Hepatic stellate cell (primary cell): ENCODE data around the gene FIS1.
A peak's percentile ranks its signal among the peaks of the same experiment; 100 is the strongest.
"Not testable (repeated sequence)": the region's sequence is repeated elsewhere in the genome, so short reads cannot be mapped to it uniquely, and the experiment has no call there.

Source experiments
- DNase-seq: peaks from one replicate; pipeline ENCODE4 v3.0.0; 2011; ENCODE audit warnings: low spot score

Gene FIS1

DNA sequence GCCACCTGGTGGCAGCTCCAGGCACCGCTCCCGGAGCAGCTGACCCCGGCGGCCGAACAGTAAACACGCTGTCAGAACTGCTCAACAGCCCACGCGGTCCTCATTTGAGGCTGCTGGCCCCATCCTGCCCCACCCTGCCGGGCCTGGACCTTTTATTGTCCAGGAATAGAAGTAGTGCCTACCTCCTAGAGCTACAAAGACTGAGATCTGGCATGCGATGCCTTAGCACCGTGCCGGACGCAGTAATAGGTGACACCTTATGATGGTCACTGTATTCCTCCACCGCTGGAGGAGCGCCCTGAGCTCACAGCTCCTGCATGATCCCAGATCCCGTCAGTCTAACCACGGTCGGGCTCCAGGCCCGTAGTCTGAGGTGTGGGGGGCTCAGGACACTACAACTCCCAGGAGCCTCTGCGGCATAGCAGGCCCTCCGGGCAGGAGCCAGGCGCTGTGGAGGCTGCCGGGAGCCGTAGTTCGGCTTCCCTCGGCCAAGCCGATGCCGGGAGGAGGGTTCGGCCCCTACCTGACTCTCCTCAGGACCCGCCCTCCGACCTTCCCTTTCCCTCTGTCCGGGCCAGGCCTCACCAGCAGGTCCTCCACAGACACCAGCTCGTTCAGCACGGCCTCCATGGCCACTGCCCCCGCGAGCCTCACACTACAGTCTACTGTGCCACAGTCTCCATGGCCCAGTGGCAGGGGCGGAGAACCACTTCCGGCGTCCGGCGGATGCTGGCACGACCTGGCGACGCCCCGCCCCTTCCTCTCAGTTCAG is at the start of gene FIS1:
Gene FIS1, minus strand, starts transcription at position 707 of the 772 bp plus-strand sequence. Its CDS starts 77 bp downstream, at position 630.
- DNase-seq = peak; percentile 95

DNA sequence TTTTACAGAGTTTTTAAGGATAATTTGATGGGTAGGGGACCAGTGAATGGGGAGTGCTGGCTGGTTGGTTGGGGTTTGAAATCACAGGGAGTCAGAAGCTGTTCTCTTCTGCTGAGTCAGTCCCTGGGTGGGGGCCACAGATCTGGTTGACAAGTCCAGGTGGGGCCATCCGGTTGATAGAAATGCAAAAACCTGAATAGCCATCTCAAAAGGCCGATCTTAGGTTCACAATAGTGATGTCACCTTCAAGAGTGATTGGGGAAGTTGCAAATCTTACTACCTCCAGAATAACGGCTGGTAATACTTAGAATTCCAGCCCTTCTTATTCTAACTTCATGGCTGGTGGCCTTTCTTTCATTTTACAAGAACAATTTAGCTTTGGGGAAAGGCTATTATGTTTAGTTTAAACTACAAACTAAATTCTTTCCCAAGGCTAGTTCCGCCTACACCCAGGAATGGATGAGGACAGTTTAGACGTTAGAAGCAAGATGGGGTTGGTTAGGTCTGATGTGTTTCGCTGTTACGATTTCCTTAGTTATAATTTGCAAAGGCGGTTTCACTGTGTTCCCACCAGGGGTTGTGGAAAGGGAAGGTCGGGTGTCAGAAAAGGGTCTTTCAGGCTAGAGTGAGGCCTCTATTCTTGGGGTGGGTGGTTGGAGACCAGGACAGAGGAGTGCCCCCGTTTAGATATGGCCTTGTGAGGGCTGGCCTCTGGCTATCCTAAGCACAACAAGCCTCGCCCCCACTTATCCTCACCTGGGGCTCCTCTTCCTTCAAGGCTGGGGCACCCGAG is 49.4 kb upstream of the FIS1 start:
- no peak for DNase-seq

DNA sequence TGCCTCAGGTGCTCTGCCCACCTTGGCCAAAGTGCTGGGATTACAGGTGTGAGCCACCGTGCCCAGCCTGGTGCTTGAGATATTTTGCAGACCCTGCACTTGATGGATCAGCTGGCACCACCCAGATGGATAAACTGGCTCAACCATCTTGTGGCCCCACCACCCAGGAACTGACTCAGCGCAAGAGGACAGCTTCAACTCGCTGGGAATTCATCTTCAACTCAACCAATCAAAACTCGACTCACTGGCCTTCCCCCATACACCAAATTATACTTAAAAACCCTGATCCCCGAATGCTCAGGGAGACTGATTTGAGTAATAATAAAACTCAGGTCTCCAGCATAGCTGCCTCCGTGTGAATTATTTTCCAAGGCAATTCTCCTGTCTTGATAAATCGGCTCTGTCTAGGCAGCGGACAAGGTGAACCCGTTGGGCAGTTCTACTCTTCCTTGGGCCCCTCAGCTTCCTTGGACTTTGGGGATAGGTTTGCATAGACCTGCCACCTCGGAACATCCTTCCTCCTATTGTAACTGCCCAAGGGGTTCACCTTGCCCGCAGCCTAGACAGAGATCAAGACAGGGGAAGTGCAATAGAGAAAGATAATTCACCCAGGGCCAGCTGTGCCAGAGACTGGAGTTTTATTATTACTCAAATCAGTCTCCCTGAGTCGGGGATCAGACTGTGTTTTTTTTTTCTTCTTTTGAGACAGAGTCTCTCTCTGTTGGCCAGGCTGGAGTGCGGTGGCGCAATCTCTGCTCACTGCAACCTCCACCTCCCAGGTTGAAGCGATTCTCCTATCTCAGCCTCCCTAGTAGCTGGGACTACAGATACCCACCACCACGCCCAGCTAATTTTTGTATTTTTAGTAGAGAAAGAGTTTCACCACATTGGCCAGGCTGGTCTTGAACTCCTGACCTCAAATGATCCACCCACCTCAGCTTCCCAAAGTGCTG is 48.5 kb upstream of the FIS1 start:
- not testable (repeated sequence) for DNase-seq

DNA sequence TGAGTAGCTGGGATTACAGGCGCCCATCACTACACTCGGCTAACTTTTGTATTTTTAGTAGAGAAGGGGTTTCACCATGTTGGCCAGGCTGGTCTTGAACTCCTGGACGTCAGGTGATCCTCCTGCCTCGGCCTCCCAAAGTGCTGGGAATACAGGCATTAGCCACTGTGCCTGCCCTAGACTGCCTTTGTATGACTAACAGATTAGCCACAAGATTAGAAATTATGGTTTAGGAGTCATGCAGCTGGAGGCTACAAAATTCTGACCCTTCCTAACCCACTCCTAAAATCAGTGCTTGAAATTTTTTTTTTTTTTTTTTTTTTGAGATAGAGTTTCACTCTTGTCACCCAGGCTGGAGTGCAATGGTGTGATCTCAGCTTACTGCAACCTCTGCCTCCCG is 47.7 kb upstream of the FIS1 start:
- DNase-seq = not testable (repeated sequence)

DNA sequence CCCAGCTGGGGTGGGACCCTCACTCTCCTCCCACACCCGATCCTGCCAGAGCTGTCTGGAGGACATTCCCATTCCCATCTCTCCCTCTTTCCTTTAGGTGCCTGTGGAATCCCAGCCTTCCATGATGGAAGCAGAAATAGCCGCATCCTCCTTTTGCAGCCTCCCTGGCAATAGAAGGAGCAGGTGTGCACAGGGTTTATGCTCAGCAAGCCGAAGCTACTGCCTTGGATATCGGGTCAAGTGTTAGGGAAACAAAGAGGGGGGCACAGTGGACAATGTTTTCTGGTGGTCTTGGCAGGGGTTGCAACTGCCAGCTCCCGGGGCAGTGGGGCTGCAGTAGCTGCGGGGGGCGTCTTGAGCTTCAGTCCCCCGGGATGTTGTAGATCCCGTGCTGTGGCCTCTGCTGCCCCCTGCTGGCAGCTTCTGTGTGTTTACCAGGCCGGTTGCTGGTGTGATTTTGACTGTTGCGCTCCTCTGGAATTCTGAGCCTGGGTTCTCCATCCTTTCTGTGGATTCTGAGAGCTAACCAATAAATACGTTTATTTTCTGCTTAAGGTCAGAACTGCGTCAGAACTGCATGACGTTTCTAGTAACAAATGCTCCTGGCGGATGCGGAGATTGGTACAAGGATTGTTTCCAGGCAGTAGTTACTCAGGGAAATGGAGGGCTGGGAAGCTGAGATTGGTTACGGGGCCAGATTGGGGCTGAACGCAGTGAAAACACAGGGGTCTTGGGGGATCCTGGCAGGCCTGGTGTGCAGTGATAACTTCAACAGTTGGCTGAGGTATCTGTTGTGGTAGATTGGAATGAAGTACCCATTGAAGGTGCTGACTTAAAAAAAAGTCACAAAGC is 45.5 kb upstream of the FIS1 start:
- not testable (repeated sequence) for DNase-seq

DNA sequence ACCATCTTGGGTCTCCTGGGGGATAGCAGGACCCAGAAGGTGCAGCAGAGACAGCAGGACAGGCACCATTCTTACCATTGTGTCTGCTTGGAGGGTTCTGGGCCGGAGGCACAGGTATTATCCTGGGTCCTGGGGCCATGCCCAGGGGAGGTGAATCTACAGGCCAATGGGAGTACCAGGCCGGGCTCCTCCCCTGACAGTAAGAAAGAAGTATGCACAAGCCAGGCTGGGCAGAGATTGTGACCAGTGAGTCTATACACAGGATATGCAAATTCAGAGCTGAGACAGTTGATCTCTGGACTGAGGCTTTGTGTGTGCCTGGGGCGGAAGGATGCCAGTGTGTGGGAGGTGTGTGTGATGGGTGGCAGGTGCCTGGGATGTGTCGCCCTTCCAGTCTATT is 44.8 kb upstream of the FIS1 start:
- not testable (repeated sequence) for DNase-seq

DNA sequence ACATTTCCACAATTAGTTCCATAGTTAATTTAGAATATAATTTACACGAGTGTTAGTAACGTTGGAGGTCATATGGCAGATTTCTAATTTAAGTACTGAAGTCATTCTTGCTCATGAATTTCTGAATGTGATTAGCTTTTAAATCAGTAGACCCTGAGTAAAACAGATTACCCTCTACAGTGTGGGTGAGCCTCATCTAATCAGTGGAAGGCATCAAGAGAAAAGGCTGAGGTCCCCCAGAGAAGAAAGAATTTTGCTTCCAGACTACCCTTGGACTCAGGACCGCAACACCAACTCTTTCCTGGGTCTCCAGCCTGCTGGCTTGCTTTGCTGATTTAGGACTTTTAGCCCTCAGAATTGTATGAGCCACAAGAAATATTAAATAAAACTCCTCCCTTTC is 43.6 kb upstream of the FIS1 start:
- no peak for DNase-seq

DNA sequence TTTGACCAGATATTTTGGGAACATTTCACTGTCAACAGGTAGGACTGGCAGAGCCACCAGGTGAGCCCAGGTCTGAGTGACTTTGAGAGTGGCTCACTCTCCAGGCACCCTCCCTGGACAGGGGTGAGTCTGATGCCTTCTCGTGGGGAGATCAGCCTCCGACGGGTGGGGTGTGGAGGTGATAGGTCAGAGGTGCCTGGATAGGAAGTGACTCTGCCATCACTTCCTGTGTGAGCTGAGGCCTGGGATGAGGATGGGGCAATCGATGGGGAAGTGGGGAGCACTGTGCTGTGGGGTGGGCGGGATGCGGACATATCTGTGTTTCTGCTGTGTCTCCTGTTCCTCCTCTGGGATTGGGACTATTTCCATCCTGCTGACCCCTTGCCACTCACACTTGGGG is 42.2 kb upstream of the FIS1 start:
- no peak for DNase-seq

DNA sequence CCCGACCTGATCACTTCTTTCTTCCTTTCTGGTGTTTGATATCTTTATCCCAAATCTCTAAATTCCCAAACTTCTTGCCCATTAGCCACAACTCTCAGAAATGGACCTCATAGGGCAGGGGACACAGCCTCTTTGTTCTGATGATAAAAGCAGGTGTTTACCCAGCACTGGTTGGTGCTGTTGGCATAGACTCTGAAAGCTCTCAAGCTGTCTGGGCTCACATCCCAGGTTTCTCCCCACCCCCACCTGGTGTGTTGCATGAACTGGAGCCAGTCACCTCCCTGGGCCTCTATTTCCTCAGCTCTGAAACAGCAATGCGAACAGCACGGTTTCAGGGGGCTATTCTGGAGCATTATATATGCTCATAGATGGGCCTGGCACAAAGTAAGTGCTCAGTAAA is 41.0 kb upstream of the FIS1 start:
- not testable (repeated sequence) for DNase-seq

DNA sequence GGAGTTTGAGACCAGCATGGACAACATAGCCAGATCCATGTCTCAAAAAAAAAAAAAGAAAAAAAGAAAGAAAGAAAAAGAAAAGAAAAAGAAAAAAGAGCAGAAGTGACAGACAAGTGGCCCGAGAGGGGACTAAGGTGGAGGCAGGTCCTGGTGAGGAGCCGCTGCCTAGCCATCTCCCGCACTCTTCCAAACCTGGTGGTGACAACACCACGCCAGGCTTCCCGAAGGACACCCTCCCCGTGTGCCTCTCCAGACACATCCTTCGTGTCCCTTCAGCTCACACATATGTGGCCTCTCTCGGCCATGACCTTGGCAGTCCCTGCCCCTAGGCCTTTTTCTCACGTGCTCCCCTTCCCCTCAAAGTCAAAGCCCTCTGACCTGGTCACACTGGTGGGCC is 40.3 kb upstream of the FIS1 start:
- DNase-seq = no peak

DNA sequence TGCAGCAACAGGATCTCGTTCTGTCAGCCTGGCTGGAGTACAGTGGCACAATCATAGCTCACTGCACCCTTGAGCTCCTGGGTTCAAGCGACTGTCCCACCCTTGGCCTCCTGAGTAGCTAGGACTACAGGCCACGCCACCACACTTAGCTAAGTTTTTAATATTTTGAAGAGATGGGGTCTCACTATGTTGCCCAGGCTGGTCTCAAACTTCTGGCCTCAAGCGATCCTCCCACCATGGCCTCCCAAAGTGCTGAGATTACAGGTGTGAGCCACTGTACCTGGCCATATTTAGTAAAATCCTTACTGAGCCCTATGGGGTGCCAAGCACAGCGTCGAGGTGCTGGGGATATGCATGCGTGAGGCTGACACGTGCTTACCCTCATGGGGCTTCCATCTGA is 36.0 kb upstream of the FIS1 start:
- not testable (repeated sequence) for DNase-seq

DNA sequence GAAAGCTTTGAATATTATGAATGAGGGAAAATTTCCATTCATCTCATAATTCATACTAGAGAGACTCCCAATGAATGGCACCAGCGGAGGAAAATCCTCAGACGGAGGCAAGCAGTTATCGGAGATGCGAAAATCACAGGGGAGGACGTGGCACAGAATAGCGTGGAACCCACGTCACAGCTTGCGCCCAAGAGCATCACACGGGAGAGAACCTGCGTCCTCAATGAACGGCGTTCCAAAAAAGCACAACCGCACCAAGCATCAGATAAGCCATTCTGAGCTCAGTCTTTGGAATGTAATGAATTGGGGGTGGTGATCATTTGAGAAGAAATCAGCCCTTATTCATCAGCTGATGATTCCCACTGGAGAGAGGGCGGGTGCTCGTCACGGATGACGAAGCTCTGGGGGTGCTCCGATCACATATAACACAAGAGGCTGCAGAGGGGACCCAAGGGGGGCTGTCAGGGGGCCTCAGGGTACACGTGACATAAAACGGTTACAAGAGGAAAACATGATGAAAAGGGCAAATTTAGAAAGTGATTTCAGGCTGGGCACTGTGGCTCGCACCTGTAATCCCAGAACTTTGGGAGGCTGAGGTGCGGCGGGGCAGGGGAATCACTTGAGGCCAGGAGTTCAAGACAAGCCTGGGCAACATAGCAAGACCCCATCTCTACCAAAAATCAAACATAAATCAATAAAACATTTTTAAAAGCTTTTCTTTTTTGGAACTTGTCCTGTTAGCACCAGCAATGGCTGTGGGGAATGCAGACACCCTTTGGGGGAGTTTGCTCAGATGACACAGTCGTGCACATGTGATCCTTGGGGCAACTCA is 33.8 kb upstream of the FIS1 start:
- no peak for DNase-seq

DNA sequence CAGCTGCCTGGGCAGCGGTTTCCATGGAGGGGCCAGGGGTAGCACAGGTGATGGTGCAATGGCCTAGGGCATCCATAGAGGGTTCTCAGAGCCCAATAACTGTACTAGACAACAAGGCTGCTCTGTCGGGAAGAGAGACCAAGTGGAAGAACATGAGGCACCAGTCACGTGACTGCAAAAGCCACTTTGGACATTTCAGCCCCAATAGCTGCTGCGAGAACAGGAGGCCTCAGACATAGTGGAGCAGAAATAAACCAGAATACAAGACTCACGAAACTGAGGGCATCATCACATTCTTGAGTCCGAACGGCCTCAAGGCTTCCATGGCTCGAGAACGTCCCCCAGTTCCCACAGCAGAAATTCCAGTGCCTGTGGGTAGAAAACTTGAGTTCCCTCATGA is 32.3 kb upstream of the FIS1 start:
- DNase-seq = no peak

DNA sequence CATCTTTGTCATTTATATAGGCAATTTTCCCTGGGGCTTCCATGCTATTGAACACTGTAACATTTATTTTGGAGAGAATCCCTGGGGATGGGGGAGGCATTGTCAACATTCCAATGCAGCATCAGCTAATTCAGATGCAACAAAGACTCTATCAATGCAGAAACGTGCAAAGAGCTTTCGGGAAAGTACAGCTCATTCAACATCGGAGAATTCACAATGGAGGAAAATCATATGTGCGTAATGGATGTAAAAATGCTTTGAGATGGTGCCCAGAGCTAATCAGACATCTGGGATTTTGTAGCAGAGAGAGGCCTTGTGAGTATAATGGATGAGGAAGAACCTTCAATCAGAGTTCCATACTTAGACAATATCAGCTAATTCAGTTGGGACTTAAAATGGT is 28.3 kb upstream of the FIS1 start:
- DNase-seq = no peak

DNA sequence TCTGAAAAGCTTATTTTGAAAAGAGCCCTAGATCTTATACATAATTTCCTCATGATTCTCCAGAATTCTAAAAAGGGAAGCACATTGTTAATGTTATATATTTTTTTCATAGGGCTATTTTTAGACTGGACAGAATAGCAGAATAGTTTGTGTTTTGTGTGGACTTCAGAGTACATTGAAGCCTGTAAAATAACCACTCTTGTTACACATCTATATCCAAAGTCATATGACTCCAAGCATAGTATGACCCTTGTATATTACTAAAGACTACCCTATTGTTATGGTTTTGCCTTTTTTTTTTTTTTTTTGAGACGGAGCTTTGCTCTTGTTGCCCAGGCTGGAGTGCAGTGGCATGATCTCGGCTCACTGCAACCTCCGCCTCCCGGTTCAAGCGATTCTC is 26.1 kb upstream of the FIS1 start:
- DNase-seq = no peak

DNA sequence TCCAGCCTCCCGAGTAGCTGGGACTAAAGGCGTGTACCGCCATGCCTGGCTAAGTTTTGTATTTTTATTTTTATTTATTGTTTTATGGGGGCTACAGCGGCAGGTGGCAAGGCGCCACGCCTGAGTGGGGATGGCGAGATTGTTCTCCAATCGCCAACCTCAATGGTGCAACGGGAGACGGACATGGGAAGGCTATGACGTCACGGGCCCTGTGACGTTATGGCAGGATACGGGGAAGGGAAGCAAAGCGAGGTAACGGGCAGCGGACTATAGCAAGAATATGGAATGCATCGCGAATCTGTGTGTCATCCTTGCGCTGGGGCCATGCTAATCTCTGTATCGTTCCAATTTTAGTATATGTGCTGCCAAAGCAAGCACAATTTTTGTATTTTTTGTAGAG is 24.8 kb upstream of the FIS1 start:
- DNase-seq = no peak

DNA sequence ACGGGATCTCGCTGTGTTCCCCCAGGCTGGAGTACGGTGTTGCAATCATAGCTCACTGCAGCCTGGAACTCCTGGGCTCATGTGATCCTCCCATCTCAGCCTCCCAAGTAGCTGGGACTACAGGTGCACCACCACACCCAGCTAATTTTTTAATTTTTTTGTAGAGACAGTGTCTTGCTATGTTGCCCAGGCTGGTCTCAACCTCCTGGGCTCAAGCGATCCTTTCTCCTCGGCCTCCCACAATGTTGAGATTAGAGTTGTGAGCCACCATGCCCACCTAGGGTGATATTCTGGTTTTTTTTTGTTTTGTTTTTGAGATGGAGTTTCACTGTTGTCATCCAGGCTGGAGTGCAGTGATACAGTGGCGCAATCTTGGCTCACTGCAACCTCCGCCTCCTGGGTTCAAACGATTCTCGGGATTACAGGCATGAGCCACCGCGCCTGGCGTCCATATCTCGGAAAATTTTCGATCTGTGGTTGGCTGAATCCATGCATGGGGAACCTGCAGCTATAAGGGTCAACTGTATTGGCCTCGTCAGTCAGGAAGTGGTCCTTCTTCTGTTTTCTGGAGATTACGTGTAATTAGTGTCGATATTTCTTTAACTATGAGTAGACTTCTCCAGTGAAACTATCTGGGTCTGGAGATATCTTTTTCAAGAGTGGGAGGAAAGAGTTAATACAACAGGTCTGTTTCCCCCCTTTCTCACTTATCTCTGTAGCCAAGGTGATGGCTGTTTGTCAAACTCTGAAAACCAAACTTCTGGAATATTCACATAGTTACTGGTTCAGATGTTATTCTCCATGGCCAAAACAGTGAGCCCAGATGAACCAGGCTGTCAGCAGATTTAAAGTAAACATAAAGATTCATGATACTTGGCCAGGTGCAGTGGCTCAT is 21.0 kb upstream of the FIS1 start:
- no peak for DNase-seq

DNA sequence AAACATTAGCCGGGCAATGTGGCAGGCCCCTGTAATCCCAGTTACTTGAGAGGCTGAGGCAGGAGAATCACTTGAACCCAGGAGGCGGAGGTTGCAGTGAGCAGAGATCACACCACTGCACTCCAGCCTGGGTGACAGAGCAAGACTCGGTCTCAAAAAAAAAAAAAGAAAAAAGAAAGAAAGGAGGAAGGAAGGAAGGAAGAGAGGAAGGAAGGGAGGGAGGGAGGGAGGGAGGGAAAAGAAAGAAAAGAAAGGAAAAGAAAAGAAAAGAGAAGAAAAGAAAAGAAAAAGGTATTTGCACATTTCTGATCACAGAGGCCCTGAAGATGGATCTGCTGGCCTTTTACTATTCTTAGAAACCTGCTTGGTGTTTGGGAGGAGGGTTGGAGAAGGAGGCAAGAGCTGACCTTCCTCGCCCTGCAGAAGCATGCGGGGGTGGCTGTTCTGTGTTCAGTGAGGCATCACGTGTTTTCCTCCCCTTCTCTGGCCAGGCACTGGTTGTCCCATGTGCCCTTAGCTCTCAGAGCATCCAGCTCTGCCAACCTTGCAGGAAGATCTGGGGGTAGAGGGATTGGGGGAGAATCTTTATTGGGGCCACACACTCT is 19.3 kb upstream of the FIS1 start:
- DNase-seq = not testable (repeated sequence)

DNA sequence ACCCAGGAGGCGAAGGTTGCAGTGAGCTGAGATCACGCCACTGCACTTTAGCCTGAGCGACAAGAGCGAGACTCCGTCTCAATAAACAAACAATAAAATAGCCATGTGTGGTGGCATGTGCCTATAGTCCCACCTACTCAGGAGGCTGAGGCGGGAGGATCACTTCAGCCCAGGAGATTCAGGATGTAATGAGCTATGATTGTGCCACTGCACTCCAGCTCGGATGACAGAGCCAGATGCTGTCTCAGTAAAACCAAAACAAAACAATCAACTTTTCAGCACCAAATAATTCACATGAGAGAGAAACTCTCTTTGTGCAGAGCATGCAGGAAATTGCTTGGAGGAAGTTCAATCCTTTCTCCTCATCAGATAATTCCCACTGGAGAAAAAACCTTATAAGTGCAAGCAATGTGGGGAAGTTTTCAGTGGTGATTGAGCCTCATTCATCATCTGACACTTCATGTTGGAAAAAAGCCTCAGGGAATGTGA is 13.4 kb upstream of the FIS1 start:
- no peak for DNase-seq
